Body of pancreas (tissue), 4 donors: Measurements from ENCODE around the gene ABCD1.

Experiments
- POLR2A ChIP-seq, 3 donors: fragments of 450-650 bp; IDR thresholded peaks; one replicate each; pipeline ENCODE4 v1.6.1; 2016; ENCODE audit warnings: antibody characterized with exemption in 3 of 3, mild to moderate bottlenecking in 2 of 3
- TF ChIP-seq, protein P1 (sequence below), 7 experiments: fragments of 450-650 bp in 4 of 7; fragments of 200-600 bp in 3 of 7; sonication (generic) in 3 of 7; IDR thresholded peaks; one replicate each; pipeline ENCODE4 v1.5.1; 2016 to 2019; ENCODE audit warnings: antibody characterized with exemption in 7 of 7

DNA sequence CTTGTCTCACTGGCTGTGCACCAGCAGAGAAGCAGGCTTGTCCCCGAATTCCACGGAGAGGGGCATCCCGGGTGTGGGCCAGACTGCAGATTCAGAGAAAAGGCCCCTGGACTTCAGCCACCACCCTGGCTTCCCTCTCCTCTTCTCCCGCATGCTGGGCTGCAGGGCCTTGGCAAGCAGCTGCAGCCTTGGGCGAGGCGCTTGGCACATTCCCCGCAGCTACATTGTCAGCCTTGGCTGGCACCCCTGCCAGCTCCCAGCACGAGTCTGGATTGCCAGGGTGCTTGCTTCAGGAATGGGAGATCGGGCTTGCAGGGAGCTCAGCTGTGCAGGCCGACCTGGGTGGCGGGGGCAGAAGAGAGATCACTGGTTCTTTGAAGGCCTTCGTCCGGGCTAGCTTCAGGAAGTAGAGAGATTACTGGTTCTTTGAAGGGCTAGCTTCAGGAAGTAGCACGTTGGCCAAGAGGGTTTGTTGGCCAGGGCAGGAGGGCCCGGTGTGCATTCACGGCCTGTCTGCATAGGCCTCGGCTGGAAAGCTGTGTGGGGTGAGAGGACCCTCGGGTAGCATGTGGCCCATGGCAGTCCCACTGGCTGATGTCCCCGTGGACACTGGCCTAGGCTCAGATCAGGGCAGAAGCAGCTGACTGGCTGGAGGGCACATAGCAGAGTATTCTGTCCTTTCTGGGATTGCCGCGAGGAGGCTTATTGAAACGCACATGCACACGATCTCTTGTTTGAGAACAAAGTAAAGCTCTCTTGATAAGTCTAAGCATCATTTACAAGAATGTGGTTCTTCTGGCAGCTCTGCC, 2.7 kb downstream of the ABCD1 start:
- TF ChIP-seq, protein P1, sequence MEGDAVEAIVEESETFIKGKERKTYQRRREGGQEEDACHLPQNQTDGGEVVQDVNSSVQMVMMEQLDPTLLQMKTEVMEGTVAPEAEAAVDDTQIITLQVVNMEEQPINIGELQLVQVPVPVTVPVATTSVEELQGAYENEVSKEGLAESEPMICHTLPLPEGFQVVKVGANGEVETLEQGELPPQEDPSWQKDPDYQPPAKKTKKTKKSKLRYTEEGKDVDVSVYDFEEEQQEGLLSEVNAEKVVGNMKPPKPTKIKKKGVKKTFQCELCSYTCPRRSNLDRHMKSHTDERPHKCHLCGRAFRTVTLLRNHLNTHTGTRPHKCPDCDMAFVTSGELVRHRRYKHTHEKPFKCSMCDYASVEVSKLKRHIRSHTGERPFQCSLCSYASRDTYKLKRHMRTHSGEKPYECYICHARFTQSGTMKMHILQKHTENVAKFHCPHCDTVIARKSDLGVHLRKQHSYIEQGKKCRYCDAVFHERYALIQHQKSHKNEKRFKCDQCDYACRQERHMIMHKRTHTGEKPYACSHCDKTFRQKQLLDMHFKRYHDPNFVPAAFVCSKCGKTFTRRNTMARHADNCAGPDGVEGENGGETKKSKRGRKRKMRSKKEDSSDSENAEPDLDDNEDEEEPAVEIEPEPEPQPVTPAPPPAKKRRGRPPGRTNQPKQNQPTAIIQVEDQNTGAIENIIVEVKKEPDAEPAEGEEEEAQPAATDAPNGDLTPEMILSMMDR (IDR thresholded peaks at IDR 0.05): no peak
- TF ChIP-seq POLR2A (IDR thresholded peaks at IDR 0.05): no peak
